HG02938 (cell line): ENCODE measurements around the gene DQX1.
"Not testable (repeated sequence)": the region's sequence is repeated elsewhere in the genome, so short reads cannot be mapped to it uniquely, and the experiment has no call there.

Source experiments
- ATAC-seq: cut with Tn5 transposase; IDR thresholded peaks from one replicate; pipeline ENCODE4 v1.9.1; 2021; ENCODE audit warnings: mild to moderate bottlenecking, moderate library complexity; ENCODE audit not compliant: unreplicated experiment

Gene DQX1

GRCh38 chr2:74497777-74498499 is 28.1 kb downstream of the DQX1 start:
- no peak for ATAC-seq

- ATAC-seq = no peak
Observed at GRCh38 chr2:74496997-74497776, 28.8 kb downstream of the DQX1 start.

- no peak for ATAC-seq
Observed at GRCh38 chr2:74495440-74495839, 30.6 kb downstream of the DQX1 start.

- ATAC-seq = no peak
Observed at GRCh38 chr2:74493546-74493945, 32.5 kb downstream of the DQX1 start.

- no peak for ATAC-seq
Observed at GRCh38 chr2:74491648-74492544, 34.1 kb downstream of the DQX1 start.

GRCh38 chr2:74489906-74490305 is 36.1 kb downstream of the DQX1 start:
- no peak for ATAC-seq

GRCh38 chr2:74488643-74489481 is 37.2 kb downstream of the DQX1 start:
- ATAC-seq = no peak

GRCh38 chr2:74486141-74486540 is 39.9 kb downstream of the DQX1 start:
- no peak for ATAC-seq

- ATAC-seq = not testable (repeated sequence)
Observed at GRCh38 chr2:74483675-74484164, 42.3 kb downstream of the DQX1 start.

GRCh38 chr2:74482801-74483674 is 43.0 kb downstream of the DQX1 start, which contains the start of the genes CCDC142 and TTC31:
CCDC142 (minus strand) TSS chr2:74482998; CDS start chr2:74482837, 161 bp downstream.
TTC31 (plus strand) TSS chr2:74483081; CDS start chr2:74483096, 15 bp downstream.
- peak; percentile 91 for ATAC-seq

- ATAC-seq = peak; percentile 37
Observed at GRCh38 chr2:74481961-74482800, 43.9 kb downstream of the DQX1 start.

GRCh38 chr2:74481431-74481830 is 44.6 kb downstream of the DQX1 start:
- no peak for ATAC-seq

GRCh38 chr2:74474899-74475298 is 51.1 kb downstream of the DQX1 start:
- no peak for ATAC-seq

- no peak for ATAC-seq
Observed at GRCh38 chr2:74474481-74474880, 51.5 kb downstream of the DQX1 start.

GRCh38 chr2:74472945-74473258 is 53.1 kb downstream of the DQX1 start:
- no peak for ATAC-seq

GRCh38 chr2:74472086-74472944 is 53.7 kb downstream of the DQX1 start, which contains the start of gene MRPL53:
MRPL53 (minus strand) TSS chr2:74472680; CDS start chr2:74472660, 20 bp downstream.
- ATAC-seq = peak; percentile 79
